ENCODE data around the gene SCARB1.

SCARB1 gene

GRCh38 chr12:124842800-124843510 is 20.7 kb downstream of the SCARB1 start:
- no peak for DNase-seq (ENCODE audit: low read depth)

- no peak for DNase-seq (ENCODE audit: low read depth)
Measured at GRCh38 chr12:124842073-124842749, 21.5 kb downstream of the SCARB1 start.

GRCh38 chr12:124841558-124841945 is 22.1 kb downstream of the SCARB1 start:
- no peak for DNase-seq (ENCODE audit: low read depth)

- peak; percentile 93 for DNase-seq (ENCODE audit: low read depth)
Measured at GRCh38 chr12:124837958-124838803, 25.5 kb downstream of the SCARB1 start.

- DNase-seq (ENCODE audit: low read depth): no peak
Measured at GRCh38 chr12:124837249-124837897, 26.3 kb downstream of the SCARB1 start.

GRCh38 chr12:124836759-124837158 is 26.9 kb downstream of the SCARB1 start:
- DNase-seq (ENCODE audit: low read depth): no peak

GRCh38 chr12:124835656-124836410 is 27.8 kb downstream of the SCARB1 start:
- no peak for DNase-seq (ENCODE audit: low read depth)

GRCh38 chr12:124834822-124835221 is 28.8 kb downstream of the SCARB1 start:
- no peak for DNase-seq (ENCODE audit: low read depth)

- DNase-seq (ENCODE audit: low read depth): no peak
Measured at GRCh38 chr12:124833693-124834122, 30.0 kb downstream of the SCARB1 start.

- DNase-seq (ENCODE audit: low read depth): no peak
Measured at GRCh38 chr12:124832856-124833255, 30.8 kb downstream of the SCARB1 start.

- no peak for DNase-seq (ENCODE audit: low read depth)
Measured at GRCh38 chr12:124831590-124831989, 32.1 kb downstream of the SCARB1 start.

- no peak for DNase-seq (ENCODE audit: low read depth)
Measured at GRCh38 chr12:124830306-124830705, 33.4 kb downstream of the SCARB1 start.

- DNase-seq (ENCODE audit: low read depth): no peak
Measured at GRCh38 chr12:124829708-124830304, 33.9 kb downstream of the SCARB1 start.

GRCh38 chr12:124829008-124829707 is 34.5 kb downstream of the SCARB1 start:
- DNase-seq (ENCODE audit: low read depth): peak; percentile 73

GRCh38 chr12:124828264-124829007 is 35.2 kb downstream of the SCARB1 start:
- no peak for DNase-seq (ENCODE audit: low read depth)

- no peak for DNase-seq (ENCODE audit: low read depth)
Measured at GRCh38 chr12:124827588-124828184, 36.0 kb downstream of the SCARB1 start.

- no peak for DNase-seq (ENCODE audit: low read depth)
Measured at GRCh38 chr12:124824195-124824594, 39.5 kb downstream of the SCARB1 start.

- no peak for DNase-seq (ENCODE audit: low read depth)
Measured at GRCh38 chr12:124823272-124823970, 40.2 kb downstream of the SCARB1 start.

- DNase-seq (ENCODE audit: low read depth): no peak
Measured at GRCh38 chr12:124822218-124822617, 41.4 kb downstream of the SCARB1 start.

Measured in stromal cell of bone marrow (primary cell).